ENCODE data around the gene NHLRC4.

DNA sequence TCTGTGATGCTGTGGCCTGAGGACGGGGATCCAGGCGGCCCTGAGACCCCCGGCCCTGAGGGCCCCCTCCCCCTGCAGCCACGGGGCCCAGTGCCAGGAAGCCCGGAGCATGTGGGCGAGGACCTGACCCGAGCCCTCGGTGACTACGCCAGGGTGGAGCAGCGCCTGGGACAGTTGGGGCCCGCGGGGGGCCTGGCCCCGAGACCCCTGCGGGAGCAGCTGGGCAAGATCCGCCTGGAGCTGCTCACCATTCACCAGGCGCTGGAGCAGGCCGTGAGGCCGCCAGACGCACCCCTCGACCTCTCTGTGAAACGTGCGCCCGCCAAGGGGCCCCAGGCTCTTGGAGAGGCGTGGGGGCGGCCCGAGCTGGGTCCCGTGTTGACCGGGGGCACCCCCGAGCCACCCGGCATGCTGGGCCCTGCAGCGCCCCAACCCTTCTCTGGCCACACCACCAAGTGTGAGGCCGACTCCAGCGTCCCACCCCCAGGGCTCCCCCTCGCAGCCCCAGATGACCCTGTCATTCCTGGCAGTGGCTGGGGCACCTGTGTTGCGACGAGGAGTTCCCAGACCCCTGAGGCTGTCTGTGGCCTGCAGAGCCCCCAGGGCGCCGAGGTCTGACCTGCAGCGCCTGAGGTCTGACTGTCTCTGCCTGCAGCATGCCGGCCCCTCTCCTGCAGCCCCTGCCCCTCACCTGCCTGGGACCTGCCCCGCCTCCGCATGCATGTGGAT, 2.0 kb upstream of the NHLRC4 start:
- TF ChIP-seq, protein P1, sequence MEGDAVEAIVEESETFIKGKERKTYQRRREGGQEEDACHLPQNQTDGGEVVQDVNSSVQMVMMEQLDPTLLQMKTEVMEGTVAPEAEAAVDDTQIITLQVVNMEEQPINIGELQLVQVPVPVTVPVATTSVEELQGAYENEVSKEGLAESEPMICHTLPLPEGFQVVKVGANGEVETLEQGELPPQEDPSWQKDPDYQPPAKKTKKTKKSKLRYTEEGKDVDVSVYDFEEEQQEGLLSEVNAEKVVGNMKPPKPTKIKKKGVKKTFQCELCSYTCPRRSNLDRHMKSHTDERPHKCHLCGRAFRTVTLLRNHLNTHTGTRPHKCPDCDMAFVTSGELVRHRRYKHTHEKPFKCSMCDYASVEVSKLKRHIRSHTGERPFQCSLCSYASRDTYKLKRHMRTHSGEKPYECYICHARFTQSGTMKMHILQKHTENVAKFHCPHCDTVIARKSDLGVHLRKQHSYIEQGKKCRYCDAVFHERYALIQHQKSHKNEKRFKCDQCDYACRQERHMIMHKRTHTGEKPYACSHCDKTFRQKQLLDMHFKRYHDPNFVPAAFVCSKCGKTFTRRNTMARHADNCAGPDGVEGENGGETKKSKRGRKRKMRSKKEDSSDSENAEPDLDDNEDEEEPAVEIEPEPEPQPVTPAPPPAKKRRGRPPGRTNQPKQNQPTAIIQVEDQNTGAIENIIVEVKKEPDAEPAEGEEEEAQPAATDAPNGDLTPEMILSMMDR (conservative IDR thresholded peaks at IDR 0.05 in 1 of 2, IDR thresholded peaks at IDR 0.05 in 1 of 2; ENCODE audit: low read depth in 1 of 2, low read length in 2 of 2), result no peak
- TF ChIP-seq EZH2 (IDR thresholded peaks at IDR 0.05; ENCODE audit: low read length, missing control alignments), result no peak
